OCI-LY1 (cell line): ENCODE data around the gene GID8.

Source experiments
- EZH2 ChIP-seq: fragments of 200-600 bp; sonication (generic), shearing (Covaris generic); IDR thresholded peaks from 2 replicates; pipeline ENCODE4 v1.8.0; 2017; ENCODE audit warnings: borderline replicate concordance, mixed run types, mild to moderate bottlenecking, antibody characterized with exemption, low read length, moderate library complexity, mixed read lengths
- TF ChIP-seq, protein P1 (sequence below): fragments of 200-600 bp; sonication (generic), shearing (Covaris generic); IDR thresholded peaks from 2 replicates; pipeline ENCODE4 v1.5.1; 2017; ENCODE audit warnings: mild to moderate bottlenecking, antibody characterized with exemption, low read length, moderate library complexity, mixed read lengths

DNA sequence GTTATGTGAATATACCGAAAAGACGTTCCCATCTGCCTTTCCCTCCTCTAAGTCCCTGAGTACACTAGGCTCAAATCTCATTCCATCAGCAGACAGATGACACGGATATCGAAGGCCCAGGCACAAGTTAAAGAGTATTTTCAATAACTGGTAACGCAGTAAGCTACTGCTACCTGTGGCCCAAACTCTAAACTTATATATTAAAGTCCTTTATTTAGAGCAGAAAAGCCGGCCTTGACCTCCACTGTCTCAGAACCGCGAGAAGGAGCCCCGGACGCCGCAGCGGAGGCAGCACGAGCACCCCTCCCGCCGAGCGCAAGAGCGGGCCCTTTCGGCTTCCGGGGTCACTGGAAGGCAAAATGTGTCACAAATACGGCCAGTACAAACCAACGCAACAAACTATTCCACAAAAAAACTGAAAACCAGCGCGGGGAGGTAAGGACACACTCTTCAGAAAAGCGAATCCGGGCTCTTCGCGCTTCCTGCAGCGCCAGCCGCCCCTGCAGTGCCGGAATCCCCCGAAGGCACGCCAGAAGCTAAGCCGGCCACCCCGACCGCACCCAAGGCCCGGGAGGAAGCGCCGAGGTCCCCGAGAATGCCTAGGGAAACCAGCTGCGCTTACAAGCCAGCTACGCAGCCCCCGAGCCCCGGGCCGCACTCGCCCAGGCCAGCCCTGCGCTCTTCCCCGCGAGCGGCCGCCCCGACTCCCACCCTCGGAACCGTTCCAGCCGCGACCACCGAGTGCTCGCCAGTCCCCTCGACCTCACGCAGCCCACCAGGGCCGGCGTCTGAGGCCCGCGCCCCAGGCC is 12.3 kb upstream of the GID8 start:
- TF ChIP-seq, protein P1, sequence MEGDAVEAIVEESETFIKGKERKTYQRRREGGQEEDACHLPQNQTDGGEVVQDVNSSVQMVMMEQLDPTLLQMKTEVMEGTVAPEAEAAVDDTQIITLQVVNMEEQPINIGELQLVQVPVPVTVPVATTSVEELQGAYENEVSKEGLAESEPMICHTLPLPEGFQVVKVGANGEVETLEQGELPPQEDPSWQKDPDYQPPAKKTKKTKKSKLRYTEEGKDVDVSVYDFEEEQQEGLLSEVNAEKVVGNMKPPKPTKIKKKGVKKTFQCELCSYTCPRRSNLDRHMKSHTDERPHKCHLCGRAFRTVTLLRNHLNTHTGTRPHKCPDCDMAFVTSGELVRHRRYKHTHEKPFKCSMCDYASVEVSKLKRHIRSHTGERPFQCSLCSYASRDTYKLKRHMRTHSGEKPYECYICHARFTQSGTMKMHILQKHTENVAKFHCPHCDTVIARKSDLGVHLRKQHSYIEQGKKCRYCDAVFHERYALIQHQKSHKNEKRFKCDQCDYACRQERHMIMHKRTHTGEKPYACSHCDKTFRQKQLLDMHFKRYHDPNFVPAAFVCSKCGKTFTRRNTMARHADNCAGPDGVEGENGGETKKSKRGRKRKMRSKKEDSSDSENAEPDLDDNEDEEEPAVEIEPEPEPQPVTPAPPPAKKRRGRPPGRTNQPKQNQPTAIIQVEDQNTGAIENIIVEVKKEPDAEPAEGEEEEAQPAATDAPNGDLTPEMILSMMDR: no peak
- TF ChIP-seq EZH2: no peak
